HG03095 (cell line): ENCODE results near the gene RGS3.

Source experiments
- ATAC-seq: cut with Tn5 transposase; IDR thresholded peaks from one replicate; pipeline ENCODE4 v1.9.1; 2021; ENCODE audit warnings: moderate library complexity; ENCODE audit not compliant: unreplicated experiment

Gene RGS3

DNA sequence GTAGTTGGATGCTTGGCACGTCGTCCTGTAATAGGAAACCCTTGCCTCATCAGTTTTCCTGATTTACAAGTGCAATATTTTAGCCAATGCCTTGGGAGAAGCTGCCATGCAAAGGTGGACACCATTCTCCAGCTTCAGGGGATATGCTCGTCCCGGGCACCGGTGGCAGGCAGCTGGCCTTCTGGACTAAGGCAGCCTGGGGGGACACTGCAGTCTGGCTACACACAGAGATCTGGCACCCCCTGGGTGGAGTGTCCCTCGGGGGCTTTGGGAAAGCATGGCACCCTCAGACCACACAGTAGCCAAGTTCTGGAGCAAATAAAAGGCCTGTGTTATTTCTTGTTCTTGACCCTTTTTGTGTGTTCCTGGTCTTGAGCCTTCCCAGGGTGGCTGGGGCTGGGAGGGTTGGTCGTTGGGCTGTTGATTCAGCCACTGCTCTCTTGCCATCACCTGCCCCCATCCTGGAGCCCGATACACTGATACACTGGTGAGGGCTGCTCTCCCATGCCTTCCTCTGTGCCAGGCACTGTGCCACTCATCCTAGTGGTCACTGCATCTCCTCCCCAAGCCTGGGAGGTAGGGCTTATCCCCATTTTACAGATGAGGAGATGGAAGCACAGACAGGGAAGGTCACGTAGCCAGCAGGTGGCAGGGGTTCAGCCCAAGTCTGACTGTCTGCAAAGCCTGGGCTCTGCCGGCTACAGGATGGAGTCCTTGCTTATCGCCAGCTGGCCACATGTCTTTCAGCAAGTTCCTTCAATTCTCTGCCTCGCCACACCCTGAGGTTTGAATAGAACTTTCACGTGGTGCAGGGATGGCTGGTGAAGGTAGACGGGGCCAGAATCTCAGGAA lies 134.1 kb downstream of the RGS3 start:
- no peak for ATAC-seq

DNA sequence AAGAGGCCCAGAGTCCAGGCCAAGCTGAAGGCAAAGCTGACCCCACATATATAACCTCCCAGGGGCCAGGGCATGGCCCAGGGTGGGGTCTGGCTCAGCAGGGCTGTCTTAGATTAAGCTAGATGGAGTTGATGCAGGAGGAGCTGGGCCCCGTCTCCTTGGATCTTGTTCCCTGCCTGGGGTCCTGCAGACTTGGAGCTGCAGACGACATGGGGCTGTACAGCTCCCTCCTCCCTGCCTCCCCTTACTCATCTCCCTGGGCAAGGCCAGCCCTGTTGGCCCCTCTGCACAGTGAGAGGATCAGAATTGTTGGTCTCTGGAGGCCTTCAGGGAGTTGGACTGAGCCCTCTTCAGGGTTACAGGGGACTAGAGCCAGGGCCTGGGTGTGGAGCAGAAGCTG lies 134.9 kb downstream of the RGS3 start:
- no peak for ATAC-seq

DNA sequence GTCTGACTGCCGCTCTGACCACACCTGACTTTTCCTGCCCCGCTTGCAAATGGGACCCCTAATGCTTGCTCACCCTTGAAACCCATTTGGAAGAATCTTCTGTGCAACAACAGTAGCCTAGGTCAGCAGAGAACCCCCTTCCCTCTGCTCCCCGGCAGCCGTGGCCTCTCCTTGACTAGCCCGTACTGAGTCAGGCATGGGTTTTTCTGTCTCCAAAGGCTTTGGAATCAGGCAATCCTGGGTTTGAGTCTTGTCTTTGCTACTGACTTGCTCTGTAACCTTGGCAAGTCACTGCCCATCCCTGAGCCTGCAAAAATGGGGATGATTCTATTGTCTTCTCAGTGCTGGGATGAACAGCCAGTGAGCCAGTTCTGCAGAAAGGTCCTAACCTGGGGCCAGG lies 135.4 kb downstream of the RGS3 start:
- no peak for ATAC-seq

DNA sequence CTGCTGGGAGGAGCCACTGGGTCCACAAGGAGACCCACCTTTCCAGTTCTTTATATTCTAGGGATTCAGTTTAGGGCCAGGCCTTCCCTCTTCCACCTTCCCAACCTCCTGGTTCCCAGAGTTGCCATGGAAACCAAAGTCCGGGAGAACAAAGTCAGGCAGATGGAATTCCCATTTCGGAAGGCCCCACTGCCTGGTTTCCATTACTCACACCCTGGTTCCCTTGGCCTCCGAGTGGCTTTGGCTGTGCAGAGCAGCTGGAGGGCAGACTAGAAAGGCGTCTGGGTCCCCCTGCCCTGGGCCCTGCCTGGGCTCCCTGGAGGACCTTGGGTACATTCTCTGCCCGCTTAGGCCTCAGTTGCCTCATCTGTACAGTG lies 136.1 kb downstream of the RGS3 start:
- ATAC-seq, result no peak

DNA sequence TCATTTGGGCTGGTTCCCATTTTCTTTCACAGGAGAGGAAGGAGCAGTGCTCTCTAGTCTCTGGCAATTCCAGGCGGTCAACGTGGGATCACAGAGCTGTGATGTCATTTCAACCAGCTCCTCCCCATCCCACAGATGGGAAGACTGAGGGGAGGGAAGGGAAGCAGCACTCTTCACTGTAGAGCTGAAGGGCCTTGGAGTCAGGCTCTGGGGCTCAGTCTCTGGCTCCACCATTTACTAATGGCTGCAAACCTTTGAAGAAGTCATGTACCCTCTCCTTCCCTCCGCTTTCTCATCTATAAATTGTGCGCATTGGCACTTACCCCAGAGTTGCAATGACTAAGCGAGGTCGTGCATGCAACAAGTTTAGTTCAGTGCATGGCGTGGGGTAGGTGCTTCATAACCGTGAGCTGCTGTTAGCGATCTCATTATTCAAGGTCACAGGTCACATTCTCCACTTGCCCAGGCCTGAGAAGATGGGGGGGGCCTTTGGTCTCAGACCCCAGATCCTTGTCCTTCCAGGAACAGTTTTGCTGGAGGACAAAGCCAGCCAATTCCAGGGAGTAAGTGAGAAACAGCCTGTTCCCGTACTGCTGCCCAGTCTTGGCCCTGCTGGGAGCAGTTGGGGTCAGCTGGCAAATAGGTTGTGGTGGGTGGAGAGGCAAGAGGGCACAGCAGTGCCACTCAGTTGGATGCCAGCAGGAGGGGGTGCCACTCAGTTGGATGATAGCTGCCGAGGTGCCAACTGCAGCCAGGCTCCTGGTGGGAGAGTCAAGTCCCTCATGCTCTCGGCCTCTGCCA lies 136.7 kb downstream of the RGS3 start:
- no peak for ATAC-seq

DNA sequence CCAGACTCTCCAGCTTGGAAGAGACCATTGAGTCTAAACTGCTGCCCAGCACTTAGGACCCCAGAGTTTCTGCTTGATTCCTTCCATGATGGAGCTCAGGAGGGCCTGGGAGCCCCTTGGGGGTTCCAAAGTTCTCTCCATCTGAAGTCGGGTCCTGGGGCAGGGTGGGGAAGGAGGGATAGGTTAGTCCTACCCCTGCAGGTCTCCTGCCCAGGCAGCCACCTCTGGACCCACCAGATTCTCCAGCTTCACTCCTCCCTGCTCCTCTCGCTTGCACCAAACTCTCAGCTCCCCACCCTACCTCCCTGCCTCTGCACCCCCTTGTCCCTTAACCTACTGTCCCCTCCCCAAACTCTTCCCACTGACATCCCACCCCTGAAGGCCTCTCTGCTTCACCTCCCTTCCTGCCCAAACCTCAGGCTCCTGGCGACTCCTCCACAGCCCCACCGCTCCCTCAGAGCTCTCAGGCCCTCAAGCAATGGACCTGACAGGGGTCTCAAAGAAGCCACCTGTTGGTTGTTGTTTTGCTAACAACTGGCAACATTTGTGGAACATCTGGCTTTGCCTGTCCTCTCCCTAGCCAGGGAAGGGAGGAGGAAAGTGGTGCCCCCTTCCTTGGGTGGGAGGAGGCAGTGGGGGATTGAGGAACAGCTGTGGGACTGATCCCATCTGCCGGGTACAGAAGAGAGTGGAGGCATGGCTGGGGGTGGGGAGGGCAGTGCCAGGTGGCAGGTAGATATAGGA lies 137.5 kb downstream of the RGS3 start:
- ATAC-seq, result no peak

DNA sequence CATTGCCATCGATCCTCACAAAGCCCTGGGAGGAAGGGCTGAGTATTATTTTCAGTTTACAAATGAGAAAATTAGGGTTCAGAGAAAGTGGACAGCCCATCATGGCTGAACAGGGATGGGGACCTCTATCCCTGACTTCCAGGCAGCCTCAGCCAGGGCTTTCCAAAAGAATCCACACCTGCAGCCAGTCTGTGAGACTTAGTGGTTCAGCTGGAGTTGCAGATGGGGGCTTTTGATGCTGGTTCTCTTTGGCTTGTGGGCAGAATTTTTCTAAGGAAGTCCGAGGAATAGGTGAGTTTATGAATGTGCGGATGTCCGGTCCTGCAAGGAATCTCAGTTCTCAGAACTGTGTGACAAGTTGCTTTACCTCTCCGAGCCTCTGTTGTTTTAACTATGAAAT lies 138.1 kb downstream of the RGS3 start:
- no peak for ATAC-seq

DNA sequence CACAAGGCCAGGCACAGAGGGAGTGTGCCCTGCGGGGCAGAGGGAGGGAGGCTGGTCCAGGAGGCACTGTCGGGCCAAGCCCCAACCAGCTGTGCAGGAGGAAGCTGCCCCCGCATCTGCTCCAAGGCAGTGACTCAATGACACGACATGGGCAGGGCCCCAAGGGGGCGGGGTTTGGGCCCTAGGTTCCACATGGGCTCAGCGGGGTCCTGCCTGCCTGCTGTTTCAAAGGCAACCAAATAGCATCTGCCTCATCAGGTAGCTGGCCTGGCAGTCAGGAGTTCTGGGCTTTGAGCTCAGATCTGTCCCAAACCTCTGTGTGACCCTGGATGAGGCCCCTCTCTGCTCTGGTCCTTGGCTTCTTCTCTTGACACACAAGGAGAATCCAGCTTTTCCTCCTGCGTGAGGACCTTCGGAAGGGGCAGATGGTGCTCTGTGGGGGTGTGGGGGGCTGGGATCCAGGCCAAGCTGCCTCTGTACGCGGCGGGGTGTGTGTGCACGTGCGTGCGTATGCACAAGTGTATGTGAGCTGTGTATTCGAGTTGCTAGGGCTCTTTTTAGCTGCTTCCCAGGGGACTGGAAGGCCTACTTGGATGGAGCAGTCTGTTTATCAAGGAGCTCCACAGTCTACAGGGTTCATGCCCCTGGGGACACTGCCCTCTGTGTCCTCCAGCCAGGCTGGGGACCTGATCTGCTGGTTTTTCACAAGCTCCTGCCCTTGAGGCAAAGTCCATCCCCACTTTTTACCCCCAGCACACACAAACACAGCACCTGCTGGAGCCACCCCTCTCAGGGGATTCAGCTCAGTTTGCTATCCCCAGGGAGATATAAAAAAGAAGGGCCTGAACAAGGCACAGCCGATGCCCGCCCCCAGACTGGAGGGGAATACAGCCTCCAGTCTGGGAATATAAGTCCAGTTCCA lies 138.9 kb downstream of the RGS3 start:
- peak; percentile 83 for ATAC-seq

DNA sequence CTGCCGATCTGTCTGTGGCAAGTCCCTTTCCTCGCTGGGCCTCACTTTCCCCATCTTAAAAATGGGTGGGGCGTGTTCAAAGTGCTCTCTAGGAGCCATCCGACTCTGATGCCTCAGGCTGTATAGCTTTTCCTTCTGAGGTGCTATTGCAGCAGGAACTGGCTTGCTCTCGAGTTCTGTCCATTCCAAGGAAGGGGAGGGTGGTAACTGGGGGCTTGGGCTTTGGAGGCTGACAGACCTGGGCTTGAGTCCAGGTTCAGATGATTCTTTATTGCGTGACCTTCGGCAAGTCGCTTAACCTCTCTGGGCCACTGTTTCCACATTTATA lies 139.5 kb downstream of the RGS3 start:
- no peak for ATAC-seq

DNA sequence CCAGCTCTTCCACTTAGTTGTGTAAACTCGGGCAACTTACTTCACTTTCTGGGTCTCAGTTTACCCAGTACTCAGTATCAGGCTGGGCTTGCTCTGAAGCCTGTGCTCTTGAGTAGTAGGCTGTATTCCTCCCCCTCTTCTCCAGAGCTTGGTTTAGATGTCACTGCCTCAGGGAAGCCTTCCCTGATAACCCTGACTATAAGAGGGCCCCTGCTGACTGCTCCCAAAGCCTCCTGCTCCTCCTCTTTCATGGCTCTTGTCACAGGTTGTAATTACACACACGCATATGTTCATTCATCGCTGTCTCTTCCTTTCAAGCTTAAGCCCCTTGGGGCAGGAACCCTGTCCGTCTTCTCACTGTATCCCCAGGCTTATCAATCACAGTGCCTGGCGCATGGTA lies 140.2 kb downstream of the RGS3 start:
- ATAC-seq, result no peak

DNA sequence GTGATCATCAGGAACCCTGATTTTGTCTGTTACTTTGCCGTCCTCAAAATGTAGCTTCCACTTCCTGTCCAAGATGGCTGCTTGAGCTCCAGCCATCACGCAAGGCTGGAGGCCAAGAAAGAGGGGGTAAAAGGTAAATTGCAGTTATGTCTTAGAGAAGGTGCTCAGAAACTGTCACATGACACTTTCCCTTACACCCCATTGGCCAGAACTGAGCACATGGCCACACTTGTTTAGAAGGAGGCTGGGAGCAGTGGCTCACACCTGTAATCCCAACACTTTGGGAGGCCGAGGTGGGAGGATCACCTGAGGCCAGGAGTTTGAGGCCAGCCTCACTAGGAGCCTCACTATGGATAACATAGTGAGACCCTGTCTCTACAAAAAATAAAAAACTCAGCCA lies 140.9 kb downstream of the RGS3 start:
- ATAC-seq, result no peak

DNA sequence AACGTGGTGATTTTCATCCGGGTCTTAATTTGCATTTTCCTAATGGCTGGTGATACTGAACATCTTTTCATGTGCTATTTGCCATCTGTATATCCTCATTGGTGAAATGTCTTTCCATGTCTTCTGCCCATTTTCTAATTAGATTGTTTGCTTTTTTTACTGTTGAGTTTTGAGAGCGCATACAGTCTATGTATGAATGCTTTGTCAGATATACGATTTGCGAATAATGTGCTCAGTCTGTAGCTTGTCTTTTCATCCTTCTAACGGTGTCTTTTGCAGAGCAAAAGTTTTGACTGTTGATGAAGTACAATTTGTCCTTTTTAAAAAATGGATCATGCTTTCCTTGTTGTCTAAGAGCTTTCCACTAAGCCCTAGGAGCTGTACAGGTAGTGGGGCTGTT lies 143.0 kb downstream of the RGS3 start:
- ATAC-seq, result no peak

DNA sequence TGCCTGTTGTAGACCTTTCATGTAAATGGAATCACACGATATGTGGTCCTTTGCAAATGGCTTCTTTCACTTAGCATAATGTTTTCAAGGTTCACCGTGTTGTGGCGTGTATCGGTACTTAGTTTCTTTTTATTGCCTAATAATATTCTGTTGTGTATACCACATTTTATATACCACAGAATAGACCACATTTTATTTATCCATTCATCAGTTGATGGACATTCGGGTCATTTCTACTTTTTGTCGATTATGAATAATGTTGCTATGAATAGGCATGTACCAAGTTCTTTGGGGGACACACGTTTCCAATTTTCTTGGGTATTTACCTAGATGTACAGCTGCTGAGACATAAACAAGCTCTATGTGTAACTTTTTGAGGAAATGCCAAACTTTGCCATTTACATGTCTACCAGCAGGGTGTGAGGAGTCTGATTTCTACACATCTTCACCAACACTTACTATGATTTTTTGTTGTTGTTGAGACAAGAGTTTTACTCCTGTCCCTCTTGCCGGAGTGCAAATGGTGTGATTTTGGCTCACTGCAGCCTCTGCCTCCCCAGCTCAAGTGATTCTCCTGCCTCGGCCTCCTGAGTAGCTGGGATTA lies 144.7 kb downstream of the RGS3 start:
- no peak for ATAC-seq

DNA sequence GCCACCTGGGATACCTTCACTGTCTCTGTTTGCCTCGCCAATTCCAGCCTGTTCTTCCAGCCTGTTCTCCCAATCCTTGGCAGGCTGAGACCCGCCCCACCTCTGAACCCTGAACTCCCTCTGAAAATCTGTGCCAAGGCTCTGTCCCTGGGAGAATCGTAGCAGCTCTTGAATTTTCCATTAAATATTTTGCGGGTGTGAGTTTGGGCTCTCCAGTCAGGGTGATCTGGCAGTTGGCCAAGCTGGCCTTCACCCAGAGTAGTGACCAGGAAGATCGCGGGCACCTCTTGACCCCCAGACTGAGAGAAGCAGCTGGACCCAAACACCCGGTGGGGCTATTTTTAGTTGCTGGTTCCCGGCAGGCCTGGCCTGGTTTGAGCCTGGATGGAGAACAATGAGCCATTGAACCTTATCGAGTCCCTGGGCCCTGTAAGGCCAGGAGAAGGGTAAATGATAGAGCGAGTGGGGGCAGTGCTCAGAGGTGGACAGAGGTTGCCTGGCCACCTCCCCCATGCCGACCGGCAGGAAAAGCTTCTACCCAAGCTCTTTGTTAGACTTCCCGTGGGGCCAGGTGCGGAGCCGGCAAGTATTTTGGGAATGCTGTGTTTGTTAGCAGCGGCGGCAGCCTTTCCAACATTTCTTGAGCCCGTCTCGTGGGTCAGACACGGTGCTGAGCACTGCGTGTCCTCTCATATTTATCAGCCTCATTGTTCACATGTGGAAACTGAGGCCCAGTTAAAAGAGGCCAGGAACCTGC lies 146.2 kb downstream of the RGS3 start:
- no peak for ATAC-seq

DNA sequence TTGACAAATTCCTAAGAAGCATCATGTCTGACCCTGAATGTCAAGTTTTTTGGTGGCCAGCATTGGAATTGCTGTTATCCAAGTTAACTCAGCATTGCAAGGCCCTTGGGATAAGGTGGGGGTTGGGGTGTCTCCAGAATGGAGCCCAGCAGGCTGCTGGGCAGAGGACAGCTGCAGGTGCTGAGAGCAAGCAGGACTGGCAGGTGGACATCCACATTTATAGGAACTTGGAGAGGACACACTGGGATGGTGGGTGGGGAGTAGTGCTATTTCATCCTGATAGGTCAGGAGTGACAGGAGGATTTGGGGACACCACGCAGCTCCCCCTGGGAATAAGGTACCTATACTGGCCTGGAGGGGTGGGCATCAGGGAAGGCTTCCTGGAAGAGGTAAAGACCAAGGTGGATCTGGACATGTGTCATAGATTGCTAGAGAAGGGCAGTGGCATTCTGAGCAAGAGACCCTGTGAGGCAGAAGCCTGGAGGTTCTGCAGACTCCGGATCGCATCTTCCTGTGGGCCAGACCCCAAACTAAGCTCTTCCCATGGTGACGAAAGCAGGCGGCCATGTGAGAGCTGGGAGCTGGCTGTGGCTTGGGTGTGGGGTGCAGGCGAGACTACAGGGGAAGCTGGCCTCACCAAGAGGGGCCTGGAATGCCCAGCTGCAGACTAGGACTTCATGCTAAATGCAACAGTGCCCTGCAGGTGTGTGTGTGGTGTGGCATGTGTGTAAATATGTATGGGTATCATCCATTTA lies 148.1 kb downstream of the RGS3 start:
- ATAC-seq, result no peak

DNA sequence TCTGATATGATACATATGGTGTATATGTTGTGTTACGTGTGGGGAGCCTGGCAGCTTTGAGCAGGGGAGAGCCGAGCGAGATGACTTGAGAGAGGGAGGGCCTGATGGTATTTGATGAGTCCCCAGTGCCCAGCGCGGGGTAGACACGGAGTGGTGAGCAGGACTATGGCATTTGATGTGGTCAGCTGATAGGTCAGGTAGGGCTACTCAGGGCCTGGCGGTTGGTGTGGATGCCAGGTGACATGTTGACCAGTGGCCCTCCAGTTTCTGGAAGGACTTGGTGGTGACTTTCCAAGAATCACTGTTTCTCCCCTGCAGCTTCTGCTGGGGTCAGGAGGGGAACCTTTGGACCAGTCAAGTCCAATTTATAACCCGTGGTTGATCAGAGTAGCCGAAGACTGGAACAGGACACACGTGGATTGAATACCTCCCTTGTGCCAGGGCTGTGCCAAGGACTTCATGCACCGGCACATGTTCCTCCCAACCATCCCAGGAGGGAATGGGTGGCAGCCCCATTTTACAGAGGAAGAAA lies 148.8 kb downstream of the RGS3 start:
- no peak for ATAC-seq

DNA sequence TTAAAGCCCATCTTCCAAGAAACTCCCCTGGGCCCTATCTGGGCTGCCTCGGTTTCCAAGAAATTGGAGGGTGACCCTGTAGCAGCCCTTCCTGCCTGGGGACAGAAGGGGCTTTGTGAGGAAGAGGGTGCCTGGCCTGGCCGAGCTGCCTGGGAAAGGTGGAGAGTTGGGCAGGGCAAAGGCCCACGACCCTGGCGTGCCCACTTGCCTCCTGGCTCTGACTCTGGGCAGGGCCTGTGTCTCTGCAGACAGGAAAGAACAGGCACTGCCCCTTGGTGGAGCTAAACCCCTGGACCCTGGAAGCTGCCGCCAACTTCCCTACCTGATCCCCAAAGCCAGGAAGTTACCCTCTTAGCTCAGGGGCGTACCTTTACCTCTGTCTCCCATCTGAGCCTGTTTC lies 149.3 kb downstream of the RGS3 start:
- no peak for ATAC-seq

DNA sequence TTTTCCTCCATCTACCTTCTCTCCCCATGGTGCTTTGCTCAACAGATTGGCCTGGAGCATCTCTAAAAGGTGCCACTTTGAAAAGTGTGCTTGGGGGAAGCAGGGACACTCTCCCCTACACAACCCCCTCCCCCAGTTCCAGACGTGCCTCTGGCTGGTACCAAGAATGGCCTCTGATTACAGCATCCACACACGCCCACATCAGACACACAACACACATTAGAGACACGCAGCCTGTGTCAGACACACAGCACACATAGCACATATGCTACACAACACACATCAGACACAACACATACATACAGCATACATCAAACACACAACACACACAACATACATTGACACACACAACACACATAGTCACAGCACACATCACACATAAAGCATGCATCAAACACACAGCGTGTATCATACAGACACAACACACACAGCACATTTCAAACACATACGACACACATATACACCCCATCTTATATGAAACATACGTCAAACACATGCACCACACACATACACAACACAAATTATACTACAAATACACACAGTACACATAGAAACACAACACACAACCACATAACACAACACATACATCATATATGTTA lies 150.4 kb downstream of the RGS3 start:
- ATAC-seq, result no peak
